HepG2 (cell line): ENCODE results near the gene BCAS3. TPM values are rescaled to one million over a fixed set of nuclear protein-coding genes. Genes with fewer than 3 reads are reported as not detected.
A peak's percentile ranks its signal among the peaks of the same experiment; 100 is the strongest.

Source experiments
- AGO2 ChIP-seq: fragments of 200-400 bp; formaldehyde crosslinking; optimal IDR thresholded peaks from 2 replicates; pipeline ENCODE3; 2017; ENCODE audit warnings: mild to moderate bottlenecking, low read depth, low read length, moderate library complexity
- AHR ChIP-seq: IDR thresholded peaks from 2 replicates; pipeline ENCODE4 v1.6.1; 2018; ENCODE audit warnings: missing genetic modification reagents, missing compliant biosample characterization
- ASH2L ChIP-seq: fragments of 300-600, 200-600 bp; sonication (generic); IDR thresholded peaks from 2 replicates; pipeline ENCODE4 v1.7.0; 2017; ENCODE audit warnings: low read depth, mild to moderate bottlenecking, moderate library complexity, mixed read lengths, low read length; ENCODE audit not compliant: insufficient read length
- GABPB1 ChIP-seq: IDR thresholded peaks from 2 replicates; pipeline ENCODE4 v1.6.1; 2016; ENCODE audit warnings: mild to moderate bottlenecking, missing genetic modification reagents, moderate library complexity, missing compliant biosample characterization
- HNRNPLL ChIP-seq: fragments of 200-400 bp; formaldehyde crosslinking; IDR thresholded peaks from 2 replicates; pipeline ENCODE4 v1.6.1; 2017; ENCODE audit warnings: mild to moderate bottlenecking, low read depth, low read length; ENCODE audit not compliant: poor library complexity, severe bottlenecking
- MED13 ChIP-seq: sonication (generic); formaldehyde crosslinking; IDR thresholded peaks from 2 replicates; pipeline ENCODE4 v1.5.0; 2020; ENCODE audit warnings: missing genetic modification reagents
- MZF1 ChIP-seq: sonication (generic); formaldehyde crosslinking; IDR thresholded peaks from 2 replicates; pipeline ENCODE4 v1.8.1; 2023; ENCODE audit warnings: mild to moderate bottlenecking, missing genetic modification reagents, borderline replicate concordance
- NONO ChIP-seq, 2 experiments: fragments of 450-650 bp in 1 of 2; sonication (generic) in 1 of 2; formaldehyde crosslinking in 1 of 2; IDR thresholded peaks in 1 of 2; conservative IDR thresholded peaks in 1 of 2; 2 replicates each; pipeline versions ENCODE4 v1.6.1 to v1.8.0; 2017 to 2022; ENCODE audit warnings: mild to moderate bottlenecking in 1 of 2, missing genetic modification reagents in 1 of 2, moderate library complexity in 1 of 2
- TBX2 ChIP-seq: sonication (generic); formaldehyde crosslinking; IDR thresholded peaks from 2 replicates; pipeline ENCODE4 v1.5.0; 2020; ENCODE audit warnings: missing genetic modification reagents, mild to moderate bottlenecking, borderline replicate concordance
- ZFP41 ChIP-seq: sonication (generic); formaldehyde crosslinking; IDR thresholded peaks from 2 replicates; pipeline ENCODE4 v1.4.0; 2020; ENCODE audit warnings: mild to moderate bottlenecking, missing genetic modification reagents, borderline replicate concordance
- ZFY ChIP-seq: sonication (generic); formaldehyde crosslinking; IDR thresholded peaks from 2 replicates; pipeline ENCODE4 v1.4.0; 2020; ENCODE audit warnings: missing genetic modification reagents
- ZNF292 ChIP-seq: sonication (generic); formaldehyde crosslinking; IDR thresholded peaks from 2 replicates; pipeline ENCODE4 v1.8.1; 2022; ENCODE audit warnings: mild to moderate bottlenecking, low read depth, missing genetic modification reagents, borderline replicate concordance
- ZNF614 ChIP-seq: IDR thresholded peaks from 2 replicates; pipeline ENCODE4 v1.6.1; 2018; ENCODE audit warnings: missing biosample characterization, missing genetic modification reagents, inconsistent platforms, borderline replicate concordance
- ZNF678 ChIP-seq: sonication (generic); formaldehyde crosslinking; IDR thresholded peaks from 2 replicates; pipeline ENCODE4 v1.4.0; 2020; ENCODE audit warnings: mild to moderate bottlenecking, missing genetic modification reagents
- ZZZ3 ChIP-seq: sonication (generic); formaldehyde crosslinking; IDR thresholded peaks from 2 replicates; pipeline ENCODE4 v1.4.0; 2020; ENCODE audit warnings: missing genetic modification reagents, mild to moderate bottlenecking, borderline replicate concordance
- polyA plus RNA-seq, 8 experiments: library from polyadenylated mRNA; depleted of rRNA in 3 of 8; stranded (reverse) in 7 of 8; unstranded in 1 of 8; fragments of >200 nt; fragmentation: Illumina TruSeq in 4 of 8; extraction: Trizol in 4 of 8; gene quantifications; 2 replicates each; pipeline versions ENCODE4 v1.2.1 to v1.2.3, GENCODE V29; 2011 to 2016; ENCODE audit warnings: low read depth in 4 of 8, missing spikeins in 1 of 8, mixed read lengths in 1 of 8; ENCODE audit not compliant: insufficient read depth in 1 of 8
- total RNA-seq, 5 experiments: library from RNA; depleted of rRNA; stranded (reverse); fragments of >200 nt; fragmentation: Illumina TruSeq; extraction: Trizol; gene quantifications; 2 replicates each; pipeline ENCODE4 v1.2.3, GENCODE V29; 2016; ENCODE audit warnings: low read depth in 1 of 5
- TF ChIP-seq, protein P1 (sequence below): sonication (generic); formaldehyde crosslinking; IDR thresholded peaks from 2 replicates; pipeline ENCODE4 v1.8.0; 2022; ENCODE audit warnings: mild to moderate bottlenecking, missing genetic modification reagents, moderate library complexity
- TF ChIP-seq, protein P2 (sequence below): sonication (generic); formaldehyde crosslinking; IDR thresholded peaks from 2 replicates; pipeline ENCODE4 v1.9.0; 2022; ENCODE audit warnings: missing genetic modification reagents, mild to moderate bottlenecking, borderline replicate concordance
- TF ChIP-seq, protein P3 (sequence below): sonication (generic); formaldehyde crosslinking; IDR thresholded peaks from 2 replicates; pipeline ENCODE4 v1.5.1; 2020; ENCODE audit warnings: missing genetic modification reagents, mild to moderate bottlenecking, borderline replicate concordance
- TF ChIP-seq, protein P4 (sequence below): sonication (generic); formaldehyde crosslinking; IDR thresholded peaks from 2 replicates; pipeline ENCODE4 v1.5.1; 2020; ENCODE audit warnings: missing genetic modification reagents, mild to moderate bottlenecking, borderline replicate concordance

The BCAS3 gene
- total and polyA plus RNA-seq, 2 of the 13 experiments (the other 11 are each of a cell fraction or from before 2014, with no cell fraction given) = 10.7 to 11.2 TPM

DNA sequence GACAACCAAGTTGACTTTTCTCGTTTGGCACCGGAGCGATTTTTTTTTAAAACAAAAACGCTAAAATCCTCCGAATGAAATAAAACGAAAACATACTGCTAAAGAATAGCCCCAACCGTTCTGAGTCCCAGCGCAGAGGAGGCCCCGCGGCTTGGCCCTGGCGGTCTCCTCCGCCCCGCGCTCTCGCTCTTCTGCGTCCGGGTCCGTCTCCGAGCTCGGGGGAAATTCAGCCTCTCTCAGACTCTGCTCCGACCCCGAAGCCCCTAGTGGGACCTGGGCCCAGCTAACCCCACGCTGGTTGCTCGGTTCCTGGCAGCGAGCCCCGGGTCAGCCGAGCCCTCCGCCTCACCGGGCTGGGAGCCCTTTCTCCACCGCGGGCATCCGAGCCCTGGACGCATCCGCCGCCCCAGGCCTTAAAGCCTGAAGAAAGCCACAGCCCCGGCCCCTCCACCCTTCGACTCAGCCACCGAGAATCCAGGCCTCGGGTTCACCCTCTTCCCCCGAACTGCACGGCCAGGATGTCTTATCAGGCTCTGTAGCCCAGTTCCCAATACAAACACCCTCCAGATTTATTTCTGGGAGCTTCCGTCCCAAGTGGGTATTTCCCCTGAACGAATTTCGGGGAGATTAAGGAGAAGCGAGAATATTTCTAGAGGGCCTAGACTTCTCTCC lies 723.2 kb downstream of the BCAS3 start (continued):
- TF ChIP-seq, protein P1, sequence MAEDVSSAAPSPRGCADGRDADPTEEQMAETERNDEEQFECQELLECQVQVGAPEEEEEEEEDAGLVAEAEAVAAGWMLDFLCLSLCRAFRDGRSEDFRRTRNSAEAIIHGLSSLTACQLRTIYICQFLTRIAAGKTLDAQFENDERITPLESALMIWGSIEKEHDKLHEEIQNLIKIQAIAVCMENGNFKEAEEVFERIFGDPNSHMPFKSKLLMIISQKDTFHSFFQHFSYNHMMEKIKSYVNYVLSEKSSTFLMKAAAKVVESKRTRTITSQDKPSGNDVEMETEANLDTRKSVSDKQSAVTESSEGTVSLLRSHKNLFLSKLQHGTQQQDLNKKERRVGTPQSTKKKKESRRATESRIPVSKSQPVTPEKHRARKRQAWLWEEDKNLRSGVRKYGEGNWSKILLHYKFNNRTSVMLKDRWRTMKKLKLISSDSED (CRISPR knock-in tag) = no peak
- TF ChIP-seq AGO2 = peak; percentile 81
- peak; percentile 39; the same call in 1 of the 2 replicates for TF ChIP-seq GABPB1 (CRISPR knock-in tag)
- TF ChIP-seq, protein P2, sequence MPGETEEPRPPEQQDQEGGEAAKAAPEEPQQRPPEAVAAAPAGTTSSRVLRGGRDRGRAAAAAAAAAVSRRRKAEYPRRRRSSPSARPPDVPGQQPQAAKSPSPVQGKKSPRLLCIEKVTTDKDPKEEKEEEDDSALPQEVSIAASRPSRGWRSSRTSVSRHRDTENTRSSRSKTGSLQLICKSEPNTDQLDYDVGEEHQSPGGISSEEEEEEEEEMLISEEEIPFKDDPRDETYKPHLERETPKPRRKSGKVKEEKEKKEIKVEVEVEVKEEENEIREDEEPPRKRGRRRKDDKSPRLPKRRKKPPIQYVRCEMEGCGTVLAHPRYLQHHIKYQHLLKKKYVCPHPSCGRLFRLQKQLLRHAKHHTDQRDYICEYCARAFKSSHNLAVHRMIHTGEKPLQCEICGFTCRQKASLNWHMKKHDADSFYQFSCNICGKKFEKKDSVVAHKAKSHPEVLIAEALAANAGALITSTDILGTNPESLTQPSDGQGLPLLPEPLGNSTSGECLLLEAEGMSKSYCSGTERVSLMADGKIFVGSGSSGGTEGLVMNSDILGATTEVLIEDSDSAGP (CRISPR knock-in tag) = peak; percentile 63; the same call in 1 of the 2 replicates
- 0 out of 2 replicates have a peak, but pooled peaks have one; percentile 26 for TF ChIP-seq MED13 (CRISPR knock-in tag)
- TF ChIP-seq MZF1 (CRISPR knock-in tag) = no peak
- peak; percentile 56; the same call in 1 of the 2 replicates for TF ChIP-seq TBX2 (CRISPR knock-in tag)
- TF ChIP-seq, protein P3, sequence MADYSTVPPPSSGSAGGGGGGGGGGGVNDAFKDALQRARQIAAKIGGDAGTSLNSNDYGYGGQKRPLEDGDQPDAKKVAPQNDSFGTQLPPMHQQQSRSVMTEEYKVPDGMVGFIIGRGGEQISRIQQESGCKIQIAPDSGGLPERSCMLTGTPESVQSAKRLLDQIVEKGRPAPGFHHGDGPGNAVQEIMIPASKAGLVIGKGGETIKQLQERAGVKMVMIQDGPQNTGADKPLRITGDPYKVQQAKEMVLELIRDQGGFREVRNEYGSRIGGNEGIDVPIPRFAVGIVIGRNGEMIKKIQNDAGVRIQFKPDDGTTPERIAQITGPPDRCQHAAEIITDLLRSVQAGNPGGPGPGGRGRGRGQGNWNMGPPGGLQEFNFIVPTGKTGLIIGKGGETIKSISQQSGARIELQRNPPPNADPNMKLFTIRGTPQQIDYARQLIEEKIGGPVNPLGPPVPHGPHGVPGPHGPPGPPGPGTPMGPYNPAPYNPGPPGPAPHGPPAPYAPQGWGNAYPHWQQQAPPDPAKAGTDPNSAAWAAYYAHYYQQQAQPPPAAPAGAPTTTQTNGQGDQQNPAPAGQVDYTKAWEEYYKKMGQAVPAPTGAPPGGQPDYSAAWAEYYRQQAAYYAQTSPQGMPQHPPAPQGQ (CRISPR knock-in tag) = no peak
- 0 out of 2 replicates have a peak, but pooled peaks have one; percentile 19 for TF ChIP-seq ZFP41 (CRISPR knock-in tag)
- peak; percentile 48; the same call in 1 of the 2 replicates for TF ChIP-seq ZNF678 (CRISPR knock-in tag)
- TF ChIP-seq AHR (CRISPR knock-in tag) = 0 out of 2 replicates have a peak, but pooled peaks have one; percentile 49
- TF ChIP-seq ZNF614 = 0 out of 2 replicates have a peak, but pooled peaks have one; percentile 36
- TF ChIP-seq ZFY = peak; percentile 55
- peak; percentile 74 for TF ChIP-seq ASH2L
- 0 out of 2 replicates have a peak, but pooled peaks have one; percentile 58 for TF ChIP-seq ZZZ3 (CRISPR knock-in tag)
- TF ChIP-seq, protein P4, sequence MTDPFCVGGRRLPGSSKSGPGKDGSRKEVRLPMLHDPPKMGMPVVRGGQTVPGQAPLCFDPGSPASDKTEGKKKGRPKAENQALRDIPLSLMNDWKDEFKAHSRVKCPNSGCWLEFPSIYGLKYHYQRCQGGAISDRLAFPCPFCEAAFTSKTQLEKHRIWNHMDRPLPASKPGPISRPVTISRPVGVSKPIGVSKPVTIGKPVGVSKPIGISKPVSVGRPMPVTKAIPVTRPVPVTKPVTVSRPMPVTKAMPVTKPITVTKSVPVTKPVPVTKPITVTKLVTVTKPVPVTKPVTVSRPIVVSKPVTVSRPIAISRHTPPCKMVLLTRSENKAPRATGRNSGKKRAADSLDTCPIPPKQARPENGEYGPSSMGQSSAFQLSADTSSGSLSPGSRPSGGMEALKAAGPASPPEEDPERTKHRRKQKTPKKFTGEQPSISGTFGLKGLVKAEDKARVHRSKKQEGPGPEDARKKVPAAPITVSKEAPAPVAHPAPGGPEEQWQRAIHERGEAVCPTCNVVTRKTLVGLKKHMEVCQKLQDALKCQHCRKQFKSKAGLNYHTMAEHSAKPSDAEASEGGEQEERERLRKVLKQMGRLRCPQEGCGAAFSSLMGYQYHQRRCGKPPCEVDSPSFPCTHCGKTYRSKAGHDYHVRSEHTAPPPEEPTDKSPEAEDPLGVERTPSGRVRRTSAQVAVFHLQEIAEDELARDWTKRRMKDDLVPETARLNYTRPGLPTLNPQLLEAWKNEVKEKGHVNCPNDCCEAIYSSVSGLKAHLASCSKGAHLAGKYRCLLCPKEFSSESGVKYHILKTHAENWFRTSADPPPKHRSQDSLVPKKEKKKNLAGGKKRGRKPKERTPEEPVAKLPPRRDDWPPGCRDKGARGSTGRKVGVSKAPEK (CRISPR knock-in tag) = 0 out of 2 replicates have a peak, but pooled peaks have one; percentile 37
- 0 out of 2 replicates have a peak, but pooled peaks have one; percentile 16 for TF ChIP-seq ZNF292
- TF ChIP-seq NONO (IDR thresholded peaks at IDR 0.05) = no peak
- TF ChIP-seq NONO (CRISPR knock-in tag; conservative IDR thresholded peaks at IDR 0.05) = peak; percentile 47; the same call in 1 of the 2 replicates
- TF ChIP-seq HNRNPLL = peak; percentile 39
